GM19239 (cell line): Measurements from ENCODE around the gene CDHR2.

Source experiments
- DNase-seq: peaks from one replicate; pipeline ENCODE4 v3.0.0; 2011; ENCODE audit warnings: low spot score; ENCODE audit not compliant: insufficient read length
- FAIRE-seq: peaks from 2 replicates; lab custom pipeline; 2011; peaks lifted over from hg19 to GRCh38; lab: Jason Lieb, UNC

Gene CDHR2

GRCh38 chr5:176527246-176528222, 21.6 kb upstream of the CDHR2 start:
- no peak for FAIRE-seq
- DNase-seq: no peak

- FAIRE-seq: no peak
- DNase-seq: no peak
Observed at GRCh38 chr5:176528301-176528700, 20.8 kb upstream of the CDHR2 start.

- DNase-seq (no peak), FAIRE-seq (no peak)
Observed at GRCh38 chr5:176528761-176529115, 20.4 kb upstream of the CDHR2 start.

- DNase-seq: no peak
- FAIRE-seq: no peak
Observed at GRCh38 chr5:176529116-176529740, 19.9 kb upstream of the CDHR2 start.

GRCh38 chr5:176529741-176530141, 19.4 kb upstream of the CDHR2 start:
- DNase-seq: peak; percentile 68
- FAIRE-seq: no peak

- DNase-seq (no peak), FAIRE-seq (no peak)
Observed at GRCh38 chr5:176530393-176530982, 18.7 kb upstream of the CDHR2 start.

GRCh38 chr5:176530983-176531901, 17.9 kb upstream of the CDHR2 start:
- DNase-seq: no peak
- FAIRE-seq: no peak

- DNase-seq: no peak
- FAIRE-seq: no peak
Observed at GRCh38 chr5:176531902-176532493, 17.1 kb upstream of the CDHR2 start.

GRCh38 chr5:176532795-176533194, 16.3 kb upstream of the CDHR2 start:
- FAIRE-seq (no peak), DNase-seq (no peak)

GRCh38 chr5:176533390-176533789, 15.8 kb upstream of the CDHR2 start:
- FAIRE-seq (peak; percentile 56), DNase-seq (no peak)

- no peak for DNase-seq
- FAIRE-seq: peak; percentile 79
Observed at GRCh38 chr5:176533894-176534611, 15.1 kb upstream of the CDHR2 start.

- no peak for DNase-seq
- peak; percentile 28 for FAIRE-seq
Observed at GRCh38 chr5:176534640-176535039, 14.5 kb upstream of the CDHR2 start.

- no peak for DNase-seq
Observed at GRCh38 chr5:176535101-176535663, 14.0 kb upstream of the CDHR2 start.

GRCh38 chr5:176535664-176536131, 13.4 kb upstream of the CDHR2 start:
- no peak for FAIRE-seq

More at GRCh38 chr5:176535101-176535663, 14.0 kb upstream of the CDHR2 start:
- FAIRE-seq: peak; percentile 97

GRCh38 chr5:176536132-176536901, 12.8 kb upstream of the CDHR2 start:
- DNase-seq (peak; percentile 69), FAIRE-seq (peak; percentile 60)

More at GRCh38 chr5:176535664-176536131, 13.4 kb upstream of the CDHR2 start:
- no peak for DNase-seq

- DNase-seq (peak; percentile 71), FAIRE-seq (peak; percentile 78)
Observed at GRCh38 chr5:176536902-176537553, 12.1 kb upstream of the CDHR2 start, which contains the start of gene RNF44. Gene RNF44, minus strand, starts transcription at chr5:176537402. Its CDS starts 4,930 bp downstream, at chr5:176532472.
